Omental fat pad (tissue), 4 donors: ENCODE data around the gene OXNAD1. TPM values are rescaled to one million over a fixed set of nuclear protein-coding genes. Genes with fewer than 3 reads are reported as not detected.

Source experiments
- ATAC-seq: fragments of 150-250 bp; one replicate; pipeline ENCODE4 v1.9.1; 2016; ENCODE audit warnings: mild to moderate bottlenecking, moderate library complexity; ENCODE audit not compliant: low FRiP score
- DNase-seq: peaks from one replicate; pipeline ENCODE4 v3.0.0-alpha.2; 2019; ENCODE audit warnings: low spot score
- total RNA-seq, 4 donors: library from RNA; depleted of rRNA; stranded (reverse); fragments of >200 nt; gene quantifications; one replicate each; pipeline ENCODE4 v1.1.0, GENCODE V29; 2016
- TF ChIP-seq, protein P1 (sequence below), 3 donors: fragments of 450-650 bp; IDR thresholded peaks; one replicate each; pipeline ENCODE4 v1.5.1; 2016 to 2017; ENCODE audit warnings: antibody characterized with exemption in 3 of 3, mild to moderate bottlenecking in 3 of 3, moderate library complexity in 2 of 3

Gene OXNAD1
- total RNA-seq, 4 donors from 2014 or later: 13.7 to 21.3 (median 15.2) TPM

DNA sequence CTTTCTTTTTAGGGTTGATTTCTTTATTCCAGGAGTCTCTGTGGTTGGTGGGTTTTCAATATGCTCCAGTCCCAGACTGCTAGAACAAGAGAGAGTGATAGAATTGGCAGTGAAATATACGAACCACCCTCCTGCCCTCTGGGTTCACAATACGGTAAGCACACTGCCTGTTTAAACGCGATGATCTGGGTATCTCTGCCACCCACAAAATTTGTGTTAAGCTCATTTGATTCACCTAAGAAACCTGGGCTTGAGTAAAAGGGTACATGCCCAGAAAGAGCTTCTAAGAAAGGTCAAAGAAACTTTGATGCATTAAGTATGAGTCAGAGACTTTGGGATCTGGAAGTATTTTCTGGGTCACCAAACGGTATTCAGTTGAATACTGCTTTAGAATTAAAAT, 29.8 kb downstream of the OXNAD1 start:
- TF ChIP-seq, protein P1, sequence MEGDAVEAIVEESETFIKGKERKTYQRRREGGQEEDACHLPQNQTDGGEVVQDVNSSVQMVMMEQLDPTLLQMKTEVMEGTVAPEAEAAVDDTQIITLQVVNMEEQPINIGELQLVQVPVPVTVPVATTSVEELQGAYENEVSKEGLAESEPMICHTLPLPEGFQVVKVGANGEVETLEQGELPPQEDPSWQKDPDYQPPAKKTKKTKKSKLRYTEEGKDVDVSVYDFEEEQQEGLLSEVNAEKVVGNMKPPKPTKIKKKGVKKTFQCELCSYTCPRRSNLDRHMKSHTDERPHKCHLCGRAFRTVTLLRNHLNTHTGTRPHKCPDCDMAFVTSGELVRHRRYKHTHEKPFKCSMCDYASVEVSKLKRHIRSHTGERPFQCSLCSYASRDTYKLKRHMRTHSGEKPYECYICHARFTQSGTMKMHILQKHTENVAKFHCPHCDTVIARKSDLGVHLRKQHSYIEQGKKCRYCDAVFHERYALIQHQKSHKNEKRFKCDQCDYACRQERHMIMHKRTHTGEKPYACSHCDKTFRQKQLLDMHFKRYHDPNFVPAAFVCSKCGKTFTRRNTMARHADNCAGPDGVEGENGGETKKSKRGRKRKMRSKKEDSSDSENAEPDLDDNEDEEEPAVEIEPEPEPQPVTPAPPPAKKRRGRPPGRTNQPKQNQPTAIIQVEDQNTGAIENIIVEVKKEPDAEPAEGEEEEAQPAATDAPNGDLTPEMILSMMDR (IDR thresholded peaks at IDR 0.05): no peak
- ATAC-seq: no peak
- no peak for DNase-seq

DNA sequence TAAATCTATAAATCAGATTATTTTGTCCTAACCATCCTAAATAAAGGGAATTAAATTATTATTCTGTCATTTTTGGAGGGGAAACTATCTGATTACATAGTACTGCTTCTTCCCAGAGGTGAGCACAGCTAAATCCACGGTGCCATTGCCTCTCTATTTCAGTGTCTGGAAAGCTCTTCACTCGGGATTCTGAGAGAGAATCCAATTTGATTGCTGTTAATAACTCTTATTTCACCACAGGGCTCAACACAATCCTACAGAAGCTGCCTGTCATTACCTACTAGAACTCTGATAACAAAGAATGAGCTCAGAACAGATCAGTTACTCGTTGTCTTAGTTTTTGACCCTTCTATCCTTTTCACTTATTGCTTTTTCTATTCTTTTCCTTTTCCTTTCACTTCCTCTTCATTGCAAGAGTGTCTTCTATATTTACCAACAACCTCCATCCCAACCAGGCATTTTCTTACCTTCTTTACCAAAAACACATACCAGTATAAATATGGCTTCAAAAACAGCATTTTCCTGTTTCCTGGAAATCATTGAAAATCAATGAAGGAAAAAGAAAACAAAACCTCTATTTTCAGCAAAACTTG, 30.4 kb downstream of the OXNAD1 start:
- no peak for DNase-seq
- TF ChIP-seq, protein P1 (IDR thresholded peaks at IDR 0.05): no peak
- no peak for ATAC-seq

DNA sequence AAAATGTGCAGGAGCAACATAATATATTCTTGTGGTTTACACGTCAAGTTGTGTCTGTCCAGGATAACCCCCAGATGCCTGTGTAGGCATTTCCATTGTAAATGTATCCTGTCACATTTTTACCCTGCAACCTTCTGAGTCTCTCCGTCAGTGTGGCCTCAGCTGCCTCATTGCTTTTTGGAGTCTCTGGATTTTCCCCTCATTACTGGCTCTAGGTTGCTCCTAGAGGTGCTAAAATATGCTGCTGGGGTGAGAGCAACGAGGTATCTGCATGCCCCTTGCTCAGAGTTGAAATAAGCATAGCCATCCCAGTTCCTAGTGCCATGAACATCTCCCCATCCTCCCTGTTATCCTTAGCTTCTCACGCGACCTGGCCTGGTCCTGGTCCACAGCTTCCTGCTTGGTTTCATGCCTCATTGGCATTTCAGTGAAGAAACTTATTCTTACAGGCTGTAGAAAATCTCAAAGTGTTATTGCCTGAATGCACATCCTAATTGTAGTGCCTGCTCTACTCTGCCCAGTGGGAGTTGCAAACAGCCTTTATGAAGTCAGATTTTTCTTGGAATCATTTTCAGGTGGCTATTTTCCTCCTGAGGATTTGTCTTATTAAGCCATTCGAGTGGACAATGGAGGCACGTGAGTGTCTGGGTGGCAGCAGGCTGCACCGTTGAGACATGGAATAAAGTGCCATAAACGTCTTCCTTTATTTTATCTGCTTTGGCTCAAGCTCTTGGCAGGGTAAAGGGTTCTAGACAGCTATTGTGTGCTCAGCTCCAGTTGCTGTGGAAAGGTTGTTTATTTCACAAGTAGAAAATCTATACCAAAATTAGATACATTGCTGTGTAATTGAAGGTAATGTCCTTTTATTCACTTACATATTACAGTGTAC, 33.2 kb downstream of the OXNAD1 start:
- DNase-seq: no peak
- ATAC-seq: no peak
- TF ChIP-seq, protein P1 (IDR thresholded peaks at IDR 0.05): no peak

DNA sequence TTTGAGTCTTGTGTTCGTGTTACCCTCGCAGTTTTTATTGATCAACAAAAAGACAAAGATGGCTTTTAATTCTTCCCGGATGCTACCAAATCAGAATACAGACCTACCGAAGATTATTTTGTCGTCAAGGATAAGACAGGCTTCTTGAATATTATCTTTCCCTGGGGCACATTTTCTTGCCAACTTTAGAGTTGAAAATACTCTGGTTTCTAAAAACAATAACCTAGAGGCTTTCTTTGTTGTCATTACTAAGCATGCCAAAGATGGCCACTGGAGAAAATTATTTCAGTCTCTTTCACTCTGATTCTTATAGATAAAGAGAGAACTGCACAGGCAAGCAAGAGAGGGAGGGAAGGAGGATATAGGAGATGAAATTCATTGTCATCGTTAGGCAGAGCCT, 33.9 kb downstream of the OXNAD1 start:
- DNase-seq: no peak
- no peak for ATAC-seq
- TF ChIP-seq, protein P1 (IDR thresholded peaks at IDR 0.05): no peak

DNA sequence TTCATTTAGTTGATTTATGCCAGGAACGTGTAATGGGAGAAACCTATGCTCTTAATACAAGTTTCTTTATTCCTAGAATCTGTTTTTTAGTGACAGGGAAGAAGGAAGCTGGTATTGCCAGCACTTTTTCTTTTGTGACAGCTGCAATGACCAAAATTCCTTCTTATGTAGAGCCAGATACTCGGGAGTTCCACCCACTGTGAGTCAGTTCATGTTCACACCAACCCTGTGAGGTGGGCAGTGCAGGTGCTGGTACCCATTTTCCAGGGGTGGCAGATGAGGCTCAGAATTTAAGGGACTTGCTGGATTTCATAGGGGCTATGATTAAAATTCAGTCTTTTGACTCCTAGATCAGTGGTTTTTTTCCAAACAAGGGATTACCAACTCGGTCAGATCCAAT, 34.7 kb downstream of the OXNAD1 start:
- no peak for ATAC-seq

DNA sequence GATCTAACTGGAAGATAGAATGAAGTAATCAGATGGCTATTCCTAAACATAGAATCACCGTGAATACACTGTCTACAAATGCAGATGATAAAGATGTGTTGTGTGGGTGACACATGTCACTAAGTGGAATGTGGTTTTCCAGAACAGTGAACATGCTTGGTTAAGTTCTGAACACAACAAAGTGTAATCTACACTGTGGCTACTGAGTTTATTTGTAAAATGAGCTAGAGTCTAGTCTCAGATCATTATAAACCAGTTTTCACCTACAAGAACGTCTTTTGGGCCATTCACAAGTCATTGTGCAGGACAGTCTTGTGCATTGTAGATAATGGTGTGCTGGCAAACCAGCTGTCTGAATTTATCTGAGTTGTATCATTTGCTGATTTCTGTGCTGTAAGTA, 35.3 kb downstream of the OXNAD1 start:
- DNase-seq (no peak), ATAC-seq (no peak)
- TF ChIP-seq, protein P1 (IDR thresholded peaks at IDR 0.05): no peak

More for the DNA sequence above, 34.7 kb downstream of the OXNAD1 start:
- no peak for DNase-seq
- TF ChIP-seq, protein P1 (IDR thresholded peaks at IDR 0.05): no peak
